KMS-11 (cell line): ENCODE data around the gene PARD3B.
A peak's percentile ranks its signal among the peaks of the same experiment; 100 is the strongest.

Experiments used
- H2AFZ ChIP-seq: fragments of 200-600 bp; sonication (generic); 2 replicates; pipeline ENCODE4 v1.6.1; 2016; ENCODE audit warnings: antibody characterized with exemption, mixed run types, low read depth
- H3K27ac ChIP-seq: fragments of 200-600 bp; sonication (generic); 2 replicates; pipeline ENCODE4 v1.6.1; 2016; ENCODE audit warnings: mild to moderate bottlenecking, mixed run types
- H3K27me3 ChIP-seq: fragments of 200-600 bp; sonication (generic); 2 replicates; pipeline ENCODE4 v1.6.1; 2017; ENCODE audit warnings: mild to moderate bottlenecking, low read depth, mixed run types, moderate library complexity; ENCODE audit not compliant: insufficient read depth
- H3K36me3 ChIP-seq: fragments of 200-600 bp; sonication (generic); 2 replicates; pipeline ENCODE4 v1.6.1; 2017; ENCODE audit warnings: mild to moderate bottlenecking, mixed run types; ENCODE audit not compliant: insufficient read depth
- H3K4me1 ChIP-seq: fragments of 200-600 bp; sonication (generic); 2 replicates; pipeline ENCODE4 v1.6.1; 2016; ENCODE audit warnings: mild to moderate bottlenecking, low read depth, mixed run types; ENCODE audit not compliant: poor library complexity, severe bottlenecking
- H3K4me2 ChIP-seq: fragments of 200-600 bp; sonication (generic); 2 replicates; pipeline ENCODE4 v1.7.0; 2016; ENCODE audit warnings: mild to moderate bottlenecking, mixed run types
- H3K4me3 ChIP-seq: fragments of 200-600 bp; sonication (generic); IDR thresholded peaks from 2 replicates; pipeline ENCODE4 v1.6.1; 2017; ENCODE audit warnings: low read depth, low read length, mixed read lengths; ENCODE audit not compliant: insufficient read depth
- H3K79me2 ChIP-seq: fragments of 200-600 bp; sonication (generic); 2 replicates; pipeline ENCODE4 v1.6.1; 2016; ENCODE audit warnings: low read depth, mixed run types; ENCODE audit not compliant: insufficient read depth
- H3K9ac ChIP-seq: fragments of 200-600 bp; sonication (generic); 2 replicates; pipeline ENCODE4 v1.6.1; 2016; ENCODE audit warnings: mild to moderate bottlenecking, mixed run types
- H4K20me1 ChIP-seq: fragments of 200-600 bp; sonication (generic); 2 replicates; pipeline ENCODE4 v1.6.1; 2016; ENCODE audit warnings: mild to moderate bottlenecking, mixed run types; ENCODE audit not compliant: insufficient read depth
- CTCF ChIP-seq: fragments of 200-600 bp; sonication (generic); conservative IDR thresholded peaks from 2 replicates; pipeline ENCODE4 v1.6.1; 2017; ENCODE audit warnings: low read depth, mild to moderate bottlenecking, antibody characterized with exemption, low read length, moderate library complexity, mixed read lengths

PARD3B gene

GRCh38 chr2:204863336-204863735 lies 318.1 kb downstream of the PARD3B start:
- Histone ChIP-seq H3K4me1 (no peaks in the 10 kb centered on the region), H3K27me3 (no peaks in the 10 kb centered on the region), H3K4me3 (no peak overlapping the region), H4K20me1 (no peaks in the 10 kb centered on the region), H3K27ac (no peak overlapping the region), H3K4me2 (no peak overlapping the region), H2AFZ (no peak overlapping the region), H3K79me2 (no peaks in the 10 kb centered on the region), H3K9ac (no peak overlapping the region), H3K36me3 (no peaks in the 10 kb centered on the region)
- TF ChIP-seq CTCF: no peak

DNA sequence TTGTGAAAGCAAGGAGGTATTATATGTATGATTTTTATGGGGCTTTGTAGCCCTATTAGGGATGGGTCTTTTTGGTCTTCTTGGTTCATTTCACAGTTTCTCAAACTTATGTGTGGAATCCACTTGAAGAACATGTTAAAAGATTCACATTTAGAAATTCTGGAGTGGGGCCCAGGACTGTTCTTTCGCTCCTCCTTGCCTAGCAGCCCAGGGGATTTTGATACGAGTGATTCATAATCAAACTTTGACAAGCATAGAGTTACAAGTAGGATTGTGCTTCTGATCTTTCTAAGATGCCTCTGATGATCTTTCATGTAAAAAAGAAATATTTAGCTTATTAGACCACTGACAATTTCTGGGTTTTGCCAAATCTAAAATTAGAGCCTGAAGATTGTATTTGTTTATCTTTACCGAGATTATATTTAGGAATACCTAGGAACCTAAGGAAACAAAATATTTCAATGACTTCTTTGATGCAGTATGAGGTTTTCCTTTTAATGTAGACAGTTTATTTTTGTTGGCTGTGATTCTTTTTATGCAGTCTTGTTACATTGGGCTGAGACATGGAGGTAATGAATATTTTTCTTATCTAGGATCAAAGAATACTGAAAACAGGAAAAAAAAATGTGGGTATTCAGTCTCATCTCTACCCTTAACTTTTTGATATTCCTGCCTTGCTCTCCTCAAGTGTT lies 324.0 kb downstream of the PARD3B start:
- H3K4me3 ChIP-seq: no peak overlapping the region
- peaks cover 8% of the 10 kb centered on the region for H3K4me1 ChIP-seq
- no peaks in the 10 kb centered on the region for H3K27me3 ChIP-seq
- H3K27ac ChIP-seq: no peak overlapping the region
- no peak overlapping the region for H3K4me2 ChIP-seq
- no peaks in the 10 kb centered on the region for H4K20me1 ChIP-seq
- H3K79me2 ChIP-seq: no peaks in the 10 kb centered on the region
- TF ChIP-seq CTCF: no peak
- H2AFZ ChIP-seq: no peak overlapping the region
- H3K36me3 ChIP-seq: no peaks in the 10 kb centered on the region
- H3K9ac ChIP-seq: no peak overlapping the region

- Histone ChIP-seq H3K4me2 (no peak overlapping the region), H3K4me1 (peaks cover 8% of the 10 kb centered on the region), H4K20me1 (no peaks in the 10 kb centered on the region), H3K27me3 (no peaks in the 10 kb centered on the region), H3K27ac (no peak overlapping the region), H3K4me3 (no peak overlapping the region), H3K36me3 (no peaks in the 10 kb centered on the region), H3K9ac (no peak overlapping the region), H2AFZ (no peak overlapping the region), H3K79me2 (no peaks in the 10 kb centered on the region)
- TF ChIP-seq CTCF: no peak
Observed at GRCh38 chr2:204870053-204870452, 324.8 kb downstream of the PARD3B start.

GRCh38 chr2:204871231-204871953 lies 326.1 kb downstream of the PARD3B start:
- H3K27me3 ChIP-seq: no peaks in the 10 kb centered on the region
- no peaks in the 10 kb centered on the region for H3K36me3 ChIP-seq
- no peak overlapping the region for H3K9ac ChIP-seq
- no peak overlapping the region for H3K4me3 ChIP-seq
- H3K79me2 ChIP-seq: no peaks in the 10 kb centered on the region
- no peak overlapping the region for H3K27ac ChIP-seq
- H2AFZ ChIP-seq: no peak overlapping the region
- H3K4me2 ChIP-seq: no peak overlapping the region
- TF ChIP-seq CTCF: peak; percentile 23; the same call in 1 of the 2 replicates
- no peaks in the 10 kb centered on the region for H4K20me1 ChIP-seq
- H3K4me1 ChIP-seq: peaks cover 8% of the 10 kb centered on the region
